SK-N-MC (cell line): ENCODE data around the gene KIAA0825.

Source experiments
- DNase-seq: peaks from one replicate; pipeline ENCODE4 v3.0.0-alpha.2; 2011; ENCODE audit warnings: low read depth, low spot score
- H3K27ac ChIP-seq: fragments of 200-600 bp; sonication (generic); 2 replicates; pipeline ENCODE4 v1.5.1; 2016; ENCODE audit warnings: mixed run types
- H3K36me3 ChIP-seq: fragments of 200-600 bp; sonication (generic); 2 replicates; pipeline ENCODE4 v1.6.1; 2017; ENCODE audit warnings: antibody characterized with exemption, low read length, mixed read lengths; ENCODE audit not compliant: insufficient read depth
- H3K4me3 ChIP-seq: fragments of 200-600 bp; sonication (generic); 2 replicates; pipeline ENCODE4 v1.5.1; 2016
- H3K9ac ChIP-seq: fragments of 200-600 bp; sonication (generic); 2 replicates; pipeline ENCODE4 v1.8.0; 2017; ENCODE audit warnings: mixed run types, mixed read lengths; ENCODE audit not compliant: insufficient read length
- H3K9me3 ChIP-seq: fragments of 200-600 bp; sonication (generic); 2 replicates; pipeline ENCODE4 v1.6.1; 2017; ENCODE audit warnings: low read depth, mild to moderate bottlenecking, antibody characterized with exemption, low read length, moderate library complexity, mixed read lengths
- EZH2 ChIP-seq: fragments of 200-600 bp; sonication (generic); IDR thresholded peaks from one replicate; pipeline ENCODE4 v1.6.1; 2017; ENCODE audit warnings: antibody characterized with exemption
- FOXP2 ChIP-seq: optimal IDR thresholded peaks from 2 replicates; pipeline ENCODE3; 2011; ENCODE audit warnings: mild to moderate bottlenecking, moderate library complexity; ENCODE audit not compliant: insufficient read depth; ENCODE audit errors: extremely low read length, control extremely low read depth
- POLR2AphosphoS5 ChIP-seq: IDR thresholded peaks from 2 replicates; pipeline ENCODE4 v1.6.1; 2012; ENCODE audit warnings: mild to moderate bottlenecking, low read depth, low read length, borderline replicate concordance

KIAA0825 gene

DNA sequence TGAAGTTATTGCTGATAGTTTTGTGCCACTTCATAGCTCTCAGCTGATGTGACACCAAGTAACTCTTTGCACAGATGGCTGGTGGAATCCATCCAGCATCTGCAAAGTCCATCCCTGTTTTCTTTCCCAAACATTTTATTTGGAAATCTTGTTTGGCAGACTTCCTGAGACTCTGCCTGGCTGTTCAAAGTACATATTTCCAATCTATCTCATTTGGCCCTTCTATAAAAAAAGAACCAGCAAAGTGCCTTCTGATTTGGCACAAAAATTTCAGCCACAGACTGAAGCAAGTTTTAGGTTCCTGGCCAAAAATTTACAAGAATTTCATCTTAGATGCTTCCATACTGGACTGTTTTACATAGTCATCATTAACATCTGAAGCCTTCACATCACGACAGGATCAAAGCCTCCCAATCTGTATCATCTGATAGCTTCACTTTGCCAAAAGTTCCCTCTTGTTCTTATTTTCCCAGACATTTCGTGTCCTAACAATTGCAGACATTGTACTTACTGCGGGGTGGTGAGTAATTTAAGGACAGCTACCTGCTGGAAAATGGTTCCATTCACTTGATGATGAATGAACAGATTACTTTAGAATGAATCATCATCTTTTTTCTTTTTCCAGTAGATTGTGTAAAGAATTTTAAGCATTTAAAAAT lies 377.3 kb downstream of the KIAA0825 start:
- Histone ChIP-seq H3K36me3 (no peaks in the 10 kb centered on the region), H3K4me3 (no peak overlapping the region), H3K27ac (no peak overlapping the region), H3K9ac (no peak overlapping the region), H3K9me3 (no peaks in the 10 kb centered on the region)
- TF ChIP-seq POLR2AphosphoS5 (no peak), EZH2 (no peak), FOXP2 (no peak)
- no peak for DNase-seq

DNA sequence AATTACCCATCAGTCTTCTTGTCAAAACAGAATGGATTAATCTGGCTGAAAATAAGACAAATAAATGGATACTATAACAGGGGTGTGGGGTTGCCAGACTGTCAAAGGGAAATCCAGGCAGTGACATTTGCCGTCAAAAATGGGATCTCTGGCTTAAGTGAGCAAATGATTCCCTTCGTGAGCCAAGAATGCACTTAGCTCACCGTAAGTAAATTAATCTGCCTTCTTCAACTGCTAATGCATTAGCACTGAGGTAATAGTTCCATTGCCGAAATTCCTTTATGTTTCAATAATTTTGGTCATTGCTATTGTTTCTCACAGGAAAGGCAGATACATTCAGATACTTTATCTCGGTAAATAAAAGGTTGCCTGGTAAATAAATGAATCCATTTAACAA lies 377.8 kb downstream of the KIAA0825 start:
- 0 out of 2 replicates have a peak, but pooled peaks cover 2% of the 10 kb centered on the region for H3K9me3 ChIP-seq
- DNase-seq: no peak
- no peak overlapping the region for H3K4me3 ChIP-seq
- H3K36me3 ChIP-seq: no peaks in the 10 kb centered on the region
- H3K9ac ChIP-seq: no peak overlapping the region
- TF ChIP-seq POLR2AphosphoS5: no peak
- no peak for TF ChIP-seq EZH2
- no peak for TF ChIP-seq FOXP2
- no peak overlapping the region for H3K27ac ChIP-seq

GRCh38 chr5:94240134-94240533 lies 378.3 kb downstream of the KIAA0825 start:
- TF ChIP-seq FOXP2: no peak
- DNase-seq: no peak
- Histone ChIP-seq H3K9ac (no peak overlapping the region), H3K9me3 (0 out of 2 replicates have a peak, but pooled peaks cover 2% of the 10 kb centered on the region), H3K4me3 (no peak overlapping the region), H3K36me3 (no peaks in the 10 kb centered on the region), H3K27ac (no peak overlapping the region)

DNA sequence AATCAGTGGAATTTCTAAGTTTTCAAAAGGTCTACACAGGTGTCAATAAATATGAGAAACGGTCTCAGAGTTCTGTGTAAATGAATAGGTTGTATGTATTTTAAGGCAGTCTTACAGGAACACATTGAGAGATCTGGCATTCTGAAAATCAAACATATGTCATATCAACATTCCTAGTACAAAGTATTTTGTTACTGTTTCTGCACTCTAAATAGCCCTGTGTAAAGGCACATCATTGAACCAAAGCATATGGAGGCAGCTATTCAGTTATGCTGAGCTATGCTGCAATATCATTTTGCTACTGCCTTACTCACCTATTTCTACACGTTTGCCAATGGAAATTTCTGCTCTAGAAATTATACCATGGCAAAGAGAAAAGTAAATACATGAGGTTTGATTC lies 379.1 kb downstream of the KIAA0825 start:
- Histone ChIP-seq H3K4me3 (no peak overlapping the region), H3K36me3 (no peaks in the 10 kb centered on the region), H3K9me3 (0 out of 2 replicates have a peak, but pooled peaks cover 2% of the 10 kb centered on the region), H3K27ac (no peak overlapping the region), H3K9ac (no peak overlapping the region)
- no peak for DNase-seq
- TF ChIP-seq FOXP2 (no peak), EZH2 (no peak), POLR2AphosphoS5 (no peak)

GRCh38 chr5:94234987-94235386 lies 383.4 kb downstream of the KIAA0825 start:
- DNase-seq: no peak
- Histone ChIP-seq H3K36me3 (no peaks in the 10 kb centered on the region), H3K9me3 (0 out of 2 replicates have a peak, but pooled peaks cover 2% of the 10 kb centered on the region), H3K9ac (no peak overlapping the region), H3K27ac (no peak overlapping the region), H3K4me3 (no peak overlapping the region)
- TF ChIP-seq FOXP2 (no peak), POLR2AphosphoS5 (no peak), EZH2 (no peak)

DNA sequence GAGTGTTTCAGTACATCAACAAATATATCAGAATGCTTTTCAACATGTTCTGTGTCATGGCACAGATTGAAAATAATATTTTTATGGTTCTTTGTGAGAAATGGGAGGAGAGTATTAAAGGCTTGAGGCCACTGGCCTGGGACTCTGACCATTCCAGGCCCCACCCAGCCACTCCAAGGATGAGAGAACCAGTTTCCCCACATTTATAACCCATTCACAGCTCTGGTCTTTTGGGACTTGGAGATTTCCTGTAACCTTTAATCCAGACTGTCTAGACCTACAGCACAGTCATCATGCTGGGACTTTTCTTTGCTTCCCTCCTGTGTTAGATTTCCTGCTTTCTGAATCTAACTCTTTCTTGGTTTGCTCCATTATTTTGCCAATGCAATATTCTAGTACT lies 389.6 kb downstream of the KIAA0825 start:
- TF ChIP-seq POLR2AphosphoS5 (no peak), EZH2 (no peak), FOXP2 (no peak)
- no peaks in the 10 kb centered on the region for H3K9me3 ChIP-seq
- H3K27ac ChIP-seq: no peak overlapping the region

GRCh38 chr5:94223235-94223634 lies 395.2 kb downstream of the KIAA0825 start:
- no peaks in the 10 kb centered on the region for H3K36me3 ChIP-seq
- TF ChIP-seq EZH2: no peak
- TF ChIP-seq FOXP2: no peak
- TF ChIP-seq POLR2AphosphoS5: no peak
- H3K4me3 ChIP-seq: no peak overlapping the region
- no peak overlapping the region for H3K9ac ChIP-seq
- no peak overlapping the region for H3K27ac ChIP-seq
- no peak for DNase-seq
- H3K9me3 ChIP-seq: no peaks in the 10 kb centered on the region

More for the DNA sequence above, 389.6 kb downstream of the KIAA0825 start:
- DNase-seq: no peak
- no peaks in the 10 kb centered on the region for H3K36me3 ChIP-seq
- H3K4me3 ChIP-seq: no peak overlapping the region
- no peak overlapping the region for H3K9ac ChIP-seq

DNA sequence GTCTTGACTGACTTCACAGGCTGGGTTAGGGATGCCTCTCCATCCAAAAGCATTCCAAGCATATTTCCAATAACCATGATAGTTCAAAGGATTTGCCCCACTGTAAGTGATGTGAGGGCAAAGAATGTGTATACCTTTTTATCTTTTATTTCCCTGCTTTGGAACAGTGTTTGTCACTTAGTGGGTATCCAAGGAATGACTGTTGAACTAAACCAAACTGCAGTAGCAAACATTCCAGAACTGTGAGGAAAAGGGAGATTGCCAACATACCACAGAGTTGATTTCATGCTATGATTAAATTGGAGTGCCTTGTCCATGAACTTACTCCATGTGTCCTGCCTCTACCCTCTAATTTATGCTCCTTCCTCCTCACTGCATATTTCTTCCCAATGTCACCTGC lies 400.0 kb downstream of the KIAA0825 start:
- Histone ChIP-seq H3K9me3 (no peaks in the 10 kb centered on the region), H3K27ac (no peak overlapping the region), H3K36me3 (no peaks in the 10 kb centered on the region), H3K4me3 (no peak overlapping the region), H3K9ac (no peak overlapping the region)
- no peak for TF ChIP-seq FOXP2
- no peak for TF ChIP-seq POLR2AphosphoS5
- no peak for TF ChIP-seq EZH2
- no peak for DNase-seq

GRCh38 chr5:94217745-94218144 lies 400.7 kb downstream of the KIAA0825 start:
- no peaks in the 10 kb centered on the region for H3K36me3 ChIP-seq
- no peak overlapping the region for H3K9ac ChIP-seq
- H3K27ac ChIP-seq: no peak overlapping the region
- TF ChIP-seq POLR2AphosphoS5 (no peak), EZH2 (no peak), FOXP2 (no peak)
- no peak for DNase-seq
- H3K4me3 ChIP-seq: no peak overlapping the region
- no peaks in the 10 kb centered on the region for H3K9me3 ChIP-seq
